ENCODE measurements around the gene HGFAC. TPM values are rescaled to one million over a fixed set of nuclear protein-coding genes. Genes with fewer than 3 reads are reported as not detected.
"Not testable (repeated sequence)": the region's sequence is repeated elsewhere in the genome, so short reads cannot be mapped to it uniquely, and the experiment has no call there.

HGFAC gene
- total RNA-seq, 1 donor from 2014 or later = 1.2 TPM

GRCh38 chr4:3408793-3409330 is 32.9 kb upstream of the HGFAC start:
- intact Hi-C loops (cut with DNase I) = no loop called here
- no peaks in the 10 kb centered on the region for H3K9me3 ChIP-seq
- DNase-seq (peak; percentile 25), ATAC-seq (no peak)
- H3K27ac ChIP-seq = no peak overlapping the region
- H3K4me3 ChIP-seq = no peak overlapping the region
- TF ChIP-seq CTCF (IDR thresholded peaks at IDR 0.05) = no peak
- no peaks in the 10 kb centered on the region for H3K4me1 ChIP-seq
- H3K27me3 ChIP-seq = no peaks in the 10 kb centered on the region
- H3K36me3 ChIP-seq = no peaks in the 10 kb centered on the region

- no peaks in the 10 kb centered on the region for H3K36me3 ChIP-seq
- no peak for TF ChIP-seq CTCF (IDR thresholded peaks at IDR 0.05)
- H3K27ac ChIP-seq = no peak overlapping the region
- peaks cover 4% of the 10 kb centered on the region for H3K4me1 ChIP-seq
- H3K9me3 ChIP-seq = no peaks in the 10 kb centered on the region
- H3K4me3 ChIP-seq = no peak overlapping the region
- intact Hi-C loops (cut with DNase I) = no loop called here
- DNase-seq = peak; percentile 47
- ATAC-seq = no peak
- H3K27me3 ChIP-seq = no peaks in the 10 kb centered on the region
Observed at GRCh38 chr4:3409571-3410091, 32.1 kb upstream of the HGFAC start.

- Histone ChIP-seq H3K36me3 (peaks cover 5% of the 10 kb centered on the region), H3K4me1 (peaks cover 4% of the 10 kb centered on the region), H3K4me3 (no peak overlapping the region), H3K27me3 (no peaks in the 10 kb centered on the region), H3K27ac (no peak overlapping the region), H3K9me3 (no peaks in the 10 kb centered on the region)
- ATAC-seq = no peak
- intact Hi-C loops (cut with DNase I) = no loop called here
- peak; percentile 35 for DNase-seq
- TF ChIP-seq CTCF (IDR thresholded peaks at IDR 0.05) = no peak
Observed at GRCh38 chr4:3410401-3411135, 31.2 kb upstream of the HGFAC start.

GRCh38 chr4:3411190-3411589 is 30.6 kb upstream of the HGFAC start:
- H3K27ac ChIP-seq; H3K4me1 ChIP-seq; H3K4me3 ChIP-seq; H3K9me3 ChIP-seq; H3K27me3 ChIP-seq; H3K36me3 ChIP-seq; intact Hi-C loops (cut with DNase I); ATAC-seq: not testable (repeated sequence)
- peak; percentile 35 for DNase-seq

GRCh38 chr4:3411676-3412075 is 30.1 kb upstream of the HGFAC start:
- H3K27ac ChIP-seq = no peak overlapping the region
- no peak overlapping the region for H3K4me3 ChIP-seq
- peaks cover 4% of the 10 kb centered on the region for H3K4me1 ChIP-seq
- no peaks in the 10 kb centered on the region for H3K9me3 ChIP-seq
- peaks cover 14% of the 10 kb centered on the region for H3K36me3 ChIP-seq
- DNase-seq (peak; percentile 42), ATAC-seq (no peak)
- H3K27me3 ChIP-seq = no peaks in the 10 kb centered on the region
- no peak for TF ChIP-seq CTCF (IDR thresholded peaks at IDR 0.05)
- intact Hi-C loops (cut with DNase I) = no loop called here

- peaks cover 21% of the 10 kb centered on the region for H3K36me3 ChIP-seq
- H3K9me3 ChIP-seq = no peaks in the 10 kb centered on the region
- no peak for TF ChIP-seq CTCF (IDR thresholded peaks at IDR 0.05)
- intact Hi-C loops (cut with DNase I) = no loop called here
- H3K4me1 ChIP-seq = peaks cover 4% of the 10 kb centered on the region
- no peak overlapping the region for H3K4me3 ChIP-seq
- ATAC-seq (no peak), DNase-seq (peak; percentile 47)
- H3K27ac ChIP-seq = no peak overlapping the region
- no peaks in the 10 kb centered on the region for H3K27me3 ChIP-seq
Observed at GRCh38 chr4:3412257-3413020, 29.3 kb upstream of the HGFAC start.
